Coronary artery (tissue), 2 donors: Measurements from ENCODE around the gene UBN1.

Experiments used
- DNase-seq: peaks from one replicate; pipeline ENCODE4 v3.0.0-alpha.2; 2017; ENCODE audit warnings: low spot score
- H3K27ac ChIP-seq, 2 donors: fragments of 200-600 bp; sonication (generic); one replicate each; pipeline ENCODE4 v1.5.1; 2016 to 2019
- H3K4me3 ChIP-seq: fragments of 200-600 bp; sonication (generic); 2 replicates; pipeline ENCODE4 v1.5.1; 2016; ENCODE audit warnings: mild to moderate bottlenecking, moderate library complexity
- TF ChIP-seq, protein P1 (sequence below): fragments of 200-600 bp; sonication (generic); IDR thresholded peaks from one replicate; pipeline ENCODE4 v1.5.1; 2019; ENCODE audit warnings: antibody characterized with exemption

The UBN1 gene

DNA sequence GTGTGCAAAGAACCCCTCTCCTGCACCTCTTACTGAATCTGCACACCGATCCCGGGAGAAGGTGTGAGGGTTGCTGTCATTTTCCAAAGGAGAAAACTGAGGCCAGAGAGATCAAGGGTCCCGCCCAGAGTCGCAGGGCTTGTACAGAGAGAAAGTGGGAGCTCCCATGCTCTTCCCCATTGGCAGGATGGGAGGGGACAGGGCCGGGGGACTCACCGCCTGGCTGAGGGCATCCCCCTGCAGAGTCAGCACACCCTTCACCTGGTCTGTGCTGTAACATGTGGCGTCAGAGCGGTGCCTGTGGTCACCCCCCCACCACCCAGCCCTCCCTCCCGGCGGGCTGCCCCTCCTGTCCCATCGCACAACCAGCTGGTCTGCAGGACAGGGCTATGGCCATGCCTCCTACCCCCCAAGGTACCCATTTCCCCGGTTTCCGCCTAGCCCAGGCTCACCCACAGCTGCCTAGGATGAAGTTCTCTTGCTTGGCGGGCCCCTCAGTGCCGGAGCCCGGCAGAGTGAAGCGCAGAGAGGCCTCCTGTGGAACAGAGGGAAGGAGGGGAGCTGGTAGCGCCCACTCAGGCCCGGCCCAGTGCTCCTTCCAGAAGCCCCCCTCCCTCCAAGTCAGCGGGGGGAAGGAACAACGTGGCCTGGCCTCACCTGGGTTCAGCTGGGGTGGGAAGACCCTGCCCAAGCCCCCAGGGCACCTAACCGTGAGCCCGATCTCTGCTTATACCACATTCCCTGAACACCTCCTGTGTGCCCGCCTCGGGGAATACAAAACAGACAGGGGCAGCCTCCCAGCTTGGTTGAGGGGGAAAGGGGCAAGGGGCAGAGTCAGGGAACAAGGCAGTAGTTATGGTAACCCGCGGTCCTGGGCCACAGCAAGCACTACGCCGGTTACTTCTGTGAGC is 46.0 kb upstream of the UBN1 start:
- H3K4me3 ChIP-seq = peak overlapping the region; percentile 89
- TF ChIP-seq, protein P1, sequence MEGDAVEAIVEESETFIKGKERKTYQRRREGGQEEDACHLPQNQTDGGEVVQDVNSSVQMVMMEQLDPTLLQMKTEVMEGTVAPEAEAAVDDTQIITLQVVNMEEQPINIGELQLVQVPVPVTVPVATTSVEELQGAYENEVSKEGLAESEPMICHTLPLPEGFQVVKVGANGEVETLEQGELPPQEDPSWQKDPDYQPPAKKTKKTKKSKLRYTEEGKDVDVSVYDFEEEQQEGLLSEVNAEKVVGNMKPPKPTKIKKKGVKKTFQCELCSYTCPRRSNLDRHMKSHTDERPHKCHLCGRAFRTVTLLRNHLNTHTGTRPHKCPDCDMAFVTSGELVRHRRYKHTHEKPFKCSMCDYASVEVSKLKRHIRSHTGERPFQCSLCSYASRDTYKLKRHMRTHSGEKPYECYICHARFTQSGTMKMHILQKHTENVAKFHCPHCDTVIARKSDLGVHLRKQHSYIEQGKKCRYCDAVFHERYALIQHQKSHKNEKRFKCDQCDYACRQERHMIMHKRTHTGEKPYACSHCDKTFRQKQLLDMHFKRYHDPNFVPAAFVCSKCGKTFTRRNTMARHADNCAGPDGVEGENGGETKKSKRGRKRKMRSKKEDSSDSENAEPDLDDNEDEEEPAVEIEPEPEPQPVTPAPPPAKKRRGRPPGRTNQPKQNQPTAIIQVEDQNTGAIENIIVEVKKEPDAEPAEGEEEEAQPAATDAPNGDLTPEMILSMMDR = no peak
- no peak for DNase-seq
- H3K27ac ChIP-seq = peak overlapping the region in 1 of 2 donors; percentile 92

DNA sequence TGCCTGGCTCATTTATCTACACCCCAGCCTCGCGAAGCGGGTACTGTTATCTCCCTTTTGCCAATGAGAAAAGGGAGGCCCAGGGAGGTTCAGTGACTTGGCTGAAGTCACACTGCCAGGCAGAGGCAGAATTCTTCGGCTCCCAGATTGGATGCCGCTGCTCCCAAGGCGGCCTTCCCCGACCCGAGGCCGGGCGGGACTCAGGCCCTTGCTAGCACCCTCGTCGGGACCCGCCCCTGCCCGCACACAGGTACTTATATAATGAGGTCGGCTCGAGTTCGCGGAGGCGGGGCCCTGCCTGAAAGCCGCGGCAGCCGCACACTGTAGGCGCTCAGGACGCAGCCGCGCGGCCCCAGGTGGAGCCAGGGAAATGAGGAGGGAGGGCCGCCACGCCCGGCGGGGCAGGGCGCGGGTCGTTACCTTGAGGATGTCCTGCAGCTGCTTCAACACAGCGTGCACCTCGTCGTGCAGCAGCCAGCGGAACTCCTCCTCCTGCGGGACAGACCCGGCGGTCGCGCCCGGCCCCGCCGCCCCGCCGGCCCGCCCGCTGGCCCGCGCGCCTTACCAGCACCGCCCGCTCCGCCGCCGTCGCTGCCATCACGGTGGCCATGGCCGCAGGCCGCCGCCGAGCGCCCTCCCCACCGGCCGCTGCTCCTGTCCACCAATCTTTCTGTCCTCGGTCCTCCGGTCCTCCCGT is 45.2 kb upstream of the UBN1 start, which contains the start of gene ROGDI:
Gene ROGDI, minus strand, starts transcription at position 672 of the 697 bp plus-strand sequence. Its CDS starts 62 bp downstream, at position 610.
- H3K4me3 ChIP-seq = peak within 1 kb of the TSS; percentile 89
- TF ChIP-seq, protein P1 = no peak
- DNase-seq = no peak
- H3K27ac ChIP-seq = peak within 1 kb of the TSS; percentile 51 to 92

DNA sequence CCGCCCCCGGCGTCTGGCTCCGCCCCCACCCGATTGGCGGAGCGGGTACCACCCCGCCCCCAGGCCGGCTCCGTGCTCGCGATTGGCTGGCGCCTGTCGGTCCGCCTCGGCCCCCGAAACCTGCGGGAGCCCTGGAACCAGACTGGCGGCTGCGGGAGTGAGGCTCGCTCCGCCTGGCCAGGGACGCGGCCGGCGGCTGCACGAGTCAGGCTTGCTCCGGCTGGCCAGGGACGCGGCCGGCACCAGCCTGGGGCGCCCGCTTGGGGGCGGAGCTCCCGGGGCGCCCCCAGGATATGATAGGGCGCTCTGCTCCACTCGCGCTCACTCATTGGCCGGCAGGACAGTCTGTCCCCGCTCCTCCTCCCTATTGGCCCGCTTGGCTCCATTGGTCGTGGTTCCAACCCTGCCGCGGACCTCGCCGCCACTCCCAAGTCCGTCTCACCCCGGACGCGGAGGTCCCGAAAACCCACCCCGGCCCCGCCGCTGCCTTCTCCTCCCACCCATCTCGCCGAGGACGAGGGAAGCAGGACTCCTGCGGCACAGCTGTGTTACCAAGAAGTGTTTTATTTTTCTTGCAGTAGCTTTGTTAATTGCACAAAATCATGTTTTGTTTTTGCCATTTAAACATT is 44.5 kb upstream of the UBN1 start:
- DNase-seq = peak; percentile 95
- TF ChIP-seq, protein P1 = no peak
- peak overlapping the region; percentile 89 for H3K4me3 ChIP-seq
- H3K27ac ChIP-seq = peak overlapping the region; percentile 51 to 92

DNA sequence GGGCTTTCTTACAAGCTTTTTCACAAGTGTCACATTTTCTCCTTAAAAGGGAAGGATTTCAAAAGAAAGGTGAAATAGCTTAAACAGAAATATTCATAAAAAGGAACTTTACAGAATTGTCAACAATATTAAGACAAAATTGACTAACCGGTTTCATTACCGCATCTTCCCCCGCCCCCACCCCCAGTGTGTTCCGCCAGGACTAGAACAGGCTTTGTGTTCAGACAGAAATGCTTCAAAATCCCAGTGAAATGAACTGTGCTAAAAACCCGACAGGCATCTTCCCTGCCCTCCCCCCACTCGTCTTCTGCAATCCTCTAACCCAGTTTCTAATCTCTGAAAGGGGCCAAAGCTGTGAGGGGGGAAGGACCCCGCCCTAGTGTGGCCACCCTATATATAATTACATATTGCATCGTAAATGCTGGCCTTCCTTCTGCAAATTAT is 43.9 kb upstream of the UBN1 start:
- H3K4me3 ChIP-seq = peak overlapping the region; percentile 89
- DNase-seq = no peak
- no peak overlapping the region for H3K27ac ChIP-seq
- TF ChIP-seq, protein P1 = no peak

DNA sequence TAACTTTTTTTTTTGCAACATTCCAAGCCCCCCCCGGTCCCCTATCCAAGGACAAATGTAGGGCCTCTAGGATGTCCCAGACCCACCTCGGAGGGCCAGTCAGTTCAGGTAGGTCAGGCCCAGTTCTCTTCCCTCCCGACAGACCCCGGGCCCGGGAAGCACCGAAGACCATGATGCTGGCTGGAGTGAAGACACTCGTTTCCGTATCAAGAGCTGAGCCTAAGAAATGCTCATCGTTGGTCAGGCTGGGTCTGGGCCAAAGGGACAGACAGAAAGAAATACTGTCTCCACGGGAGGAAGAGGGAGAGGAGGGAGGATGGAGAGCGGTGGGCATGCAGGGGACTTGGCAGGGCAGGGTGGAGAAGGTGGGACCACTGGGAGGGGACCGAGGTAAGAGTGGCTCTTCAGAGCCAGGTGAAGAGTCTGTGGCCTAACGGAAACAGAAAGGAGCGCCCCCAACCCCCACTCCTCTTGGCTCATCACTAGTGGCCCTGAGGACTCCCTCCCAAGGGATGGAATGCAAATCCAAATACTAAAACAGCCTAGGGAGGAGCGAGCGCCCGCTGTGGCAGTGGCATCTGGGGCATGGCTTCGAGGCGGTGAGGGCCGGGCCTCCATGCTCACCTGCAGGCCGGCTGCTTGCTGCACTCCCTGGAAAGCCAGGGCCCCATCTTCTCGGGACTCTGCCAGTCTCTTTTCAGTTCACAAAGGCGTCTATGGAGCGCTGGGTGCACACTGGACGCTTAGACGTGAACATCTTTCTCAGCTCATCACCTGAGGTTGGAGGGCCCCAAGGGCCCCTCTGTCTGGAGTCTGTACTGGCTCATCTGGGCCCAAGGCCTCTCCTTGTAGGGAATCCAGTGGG is 43.2 kb upstream of the UBN1 start:
- Histone ChIP-seq H3K4me3 (no peak overlapping the region), H3K27ac (no peak overlapping the region)
- TF ChIP-seq, protein P1 = no peak
- DNase-seq = no peak

DNA sequence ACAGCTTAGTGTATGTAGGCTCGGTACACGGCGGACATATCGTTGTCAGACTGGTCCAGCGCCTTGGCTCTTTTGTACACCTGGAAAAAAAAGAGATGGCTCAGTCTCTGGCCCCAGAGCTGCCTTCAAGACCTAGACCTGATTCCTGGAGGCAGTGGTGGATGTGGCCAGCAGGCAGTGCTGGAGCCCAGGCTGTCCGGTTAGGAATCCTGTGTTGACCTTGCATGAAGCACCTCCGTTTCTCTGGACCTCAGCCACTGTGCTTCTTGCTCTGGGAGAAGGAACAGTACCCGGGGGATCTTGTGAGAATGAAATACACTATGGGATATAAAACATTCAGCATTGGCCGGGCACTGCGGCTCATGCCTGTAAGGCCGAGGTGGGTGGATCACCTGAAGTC is 42.0 kb upstream of the UBN1 start:
- DNase-seq = no peak
- TF ChIP-seq, protein P1 = no peak
- H3K4me3 ChIP-seq = no peak overlapping the region
- H3K27ac ChIP-seq = no peak overlapping the region
